ENCODE data around the gene SOS1. TPM values are rescaled to one million over a fixed set of nuclear protein-coding genes. Genes with fewer than 3 reads are reported as not detected.

SOS1 gene
- total and polyA plus RNA-seq, 4 donors = 3.9 to 97.6 (median 14.6) TPM

DNA sequence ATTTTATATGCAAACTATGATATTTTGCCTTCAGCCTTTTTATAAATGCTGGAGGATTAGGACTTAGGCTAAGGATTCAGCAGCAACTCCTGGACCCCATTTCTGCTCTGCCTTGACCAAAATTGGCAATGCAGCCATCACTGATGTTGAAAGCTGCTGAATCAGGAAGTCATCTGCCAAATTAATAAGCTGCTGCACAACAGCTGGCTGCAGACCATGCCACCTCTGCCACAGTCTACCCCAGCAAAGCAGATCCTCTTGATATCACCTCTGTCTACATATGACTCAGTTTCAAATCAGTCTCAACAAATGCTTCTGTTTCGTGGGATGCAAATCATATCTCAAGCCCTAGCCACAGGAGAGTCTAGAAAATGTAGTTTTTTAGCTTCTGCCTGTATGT is 7.1 kb upstream of the SOS1 start:
- DNase-seq = peak; percentile 28 to 70 (median 49)
- Histone ChIP-seq H3K9me3 (ENCODE audit: control insufficient read depth in 4 of 4, insufficient read depth in 3 of 4, low read length in 3 of 4) (peaks cover 0 to 2% (median 0%) of the 10 kb centered on the region in 4 donors), H3K4me1 (ENCODE audit: control insufficient read depth in 5 of 5, insufficient read depth in 5 of 5, low read length in 5 of 5) (peaks cover 0 to 24% (median 4%) of the 10 kb centered on the region in 5 donors), H3K36me3 (ENCODE audit: control insufficient read depth in 4 of 4, insufficient read depth in 4 of 4, low read length in 4 of 4) (no peaks in the 10 kb centered on the region), H3K27ac (ENCODE audit: low read depth in 1 of 2, low read length in 1 of 2) (no peak overlapping the region), H3K4me3 (no peak overlapping the region), H3K9ac (ENCODE audit: insufficient read depth in 1 of 2, low read length in 2 of 2) (no peak overlapping the region), H3K27me3 (ENCODE audit: control insufficient read depth in 3 of 3, insufficient read depth in 3 of 3, low read length in 2 of 3) (no peaks in the 10 kb centered on the region)
- ATAC-seq (ENCODE audit: insufficient read depth, low FRiP score) = no peak
- TF ChIP-seq, protein P1, sequence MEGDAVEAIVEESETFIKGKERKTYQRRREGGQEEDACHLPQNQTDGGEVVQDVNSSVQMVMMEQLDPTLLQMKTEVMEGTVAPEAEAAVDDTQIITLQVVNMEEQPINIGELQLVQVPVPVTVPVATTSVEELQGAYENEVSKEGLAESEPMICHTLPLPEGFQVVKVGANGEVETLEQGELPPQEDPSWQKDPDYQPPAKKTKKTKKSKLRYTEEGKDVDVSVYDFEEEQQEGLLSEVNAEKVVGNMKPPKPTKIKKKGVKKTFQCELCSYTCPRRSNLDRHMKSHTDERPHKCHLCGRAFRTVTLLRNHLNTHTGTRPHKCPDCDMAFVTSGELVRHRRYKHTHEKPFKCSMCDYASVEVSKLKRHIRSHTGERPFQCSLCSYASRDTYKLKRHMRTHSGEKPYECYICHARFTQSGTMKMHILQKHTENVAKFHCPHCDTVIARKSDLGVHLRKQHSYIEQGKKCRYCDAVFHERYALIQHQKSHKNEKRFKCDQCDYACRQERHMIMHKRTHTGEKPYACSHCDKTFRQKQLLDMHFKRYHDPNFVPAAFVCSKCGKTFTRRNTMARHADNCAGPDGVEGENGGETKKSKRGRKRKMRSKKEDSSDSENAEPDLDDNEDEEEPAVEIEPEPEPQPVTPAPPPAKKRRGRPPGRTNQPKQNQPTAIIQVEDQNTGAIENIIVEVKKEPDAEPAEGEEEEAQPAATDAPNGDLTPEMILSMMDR (IDR thresholded peaks at IDR 0.05; ENCODE audit: control extremely low read depth, extremely low read depth) = no peak
- WGBS, 2 donors = 51 to 69% methylated on average over 1 of the region's 1 CpG

DNA sequence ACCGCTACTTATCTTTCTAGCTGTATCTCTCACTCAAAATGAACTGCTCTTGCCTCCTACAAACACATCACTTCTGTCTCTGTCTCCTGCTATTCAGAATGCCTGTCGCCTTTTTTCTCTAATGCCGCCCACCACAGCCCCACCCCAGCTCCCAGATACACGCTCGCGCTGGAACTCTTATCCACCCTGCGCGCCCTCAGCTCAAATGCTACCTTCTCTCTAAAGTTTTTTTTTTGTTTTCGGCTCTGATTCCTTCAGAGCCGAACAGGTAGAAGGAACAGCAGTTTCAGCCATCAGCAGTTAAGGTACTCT is 3.9 kb upstream of the SOS1 start:
- TF ChIP-seq, protein P1 (IDR thresholded peaks at IDR 0.05; ENCODE audit: control extremely low read depth, extremely low read depth) = no peak
- Histone ChIP-seq H3K9ac (ENCODE audit: insufficient read depth in 1 of 2, low read length in 2 of 2) (peak overlapping the region; percentile 56 to 85), H3K27ac (ENCODE audit: low read depth in 1 of 2, low read length in 1 of 2) (peak overlapping the region; percentile 85 to 94), H3K4me3 (peak overlapping the region; percentile 63), H3K36me3 (ENCODE audit: control insufficient read depth in 4 of 4, insufficient read depth in 4 of 4, low read length in 4 of 4) (no peaks in the 10 kb centered on the region), H3K4me1 (ENCODE audit: control insufficient read depth in 5 of 5, insufficient read depth in 5 of 5, low read length in 5 of 5) (peaks cover 0 to 36% (median 9%) of the 10 kb centered on the region in 5 donors), H3K9me3 (ENCODE audit: control insufficient read depth in 4 of 4, insufficient read depth in 3 of 4, low read length in 3 of 4) (no peaks in the 10 kb centered on the region), H3K27me3 (ENCODE audit: control insufficient read depth in 3 of 3, insufficient read depth in 3 of 3, low read length in 2 of 3) (no peaks in the 10 kb centered on the region)
- ATAC-seq (ENCODE audit: insufficient read depth, low FRiP score) = no peak
- no peak for DNase-seq
- WGBS, 2 donors = 0 to 1% methylated on average over 10 of the region's 10 CpGs

DNA sequence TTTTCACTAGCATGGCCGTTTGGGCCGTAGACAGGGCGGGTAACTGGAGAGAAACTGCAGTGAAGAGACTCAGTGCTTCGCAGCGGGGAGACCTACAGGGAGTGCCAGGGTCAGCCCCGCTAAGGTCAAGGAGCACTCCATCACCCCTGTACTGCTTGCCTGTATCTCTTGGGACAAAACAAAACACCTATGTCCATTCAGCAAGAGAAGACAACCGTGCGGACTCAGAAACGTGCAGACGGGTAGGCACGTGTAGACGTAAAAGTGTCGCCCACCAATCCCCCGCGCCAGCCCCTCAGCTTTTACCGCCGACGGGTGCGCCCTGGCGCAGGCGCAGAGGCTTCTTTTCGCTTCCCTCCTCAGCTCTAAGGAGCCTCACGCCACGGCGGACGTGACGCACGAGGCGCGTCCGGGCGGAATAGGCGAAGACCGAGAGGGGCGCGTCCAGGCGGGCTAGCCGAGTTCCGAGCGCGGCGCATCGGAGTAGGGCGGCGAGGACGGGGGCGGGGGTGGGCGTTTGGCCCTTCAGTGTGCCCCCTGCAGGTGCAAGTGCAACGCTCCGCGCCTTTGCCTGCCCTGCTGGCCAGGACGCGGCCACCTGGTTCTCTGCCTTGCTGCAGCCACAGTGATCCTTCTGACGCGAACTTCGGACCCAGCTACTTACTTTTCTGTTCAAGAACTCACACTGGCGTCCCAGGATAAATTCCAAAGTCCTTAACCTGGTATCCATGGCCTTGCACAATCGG is 3.3 kb upstream of the SOS1 start:
- peak; percentile 98 to 99 (median 98) for DNase-seq
- Histone ChIP-seq H3K9ac (ENCODE audit: insufficient read depth in 1 of 2, low read length in 2 of 2) (peak overlapping the region; percentile 75 to 97), H3K9me3 (ENCODE audit: control insufficient read depth in 4 of 4, insufficient read depth in 3 of 4, low read length in 3 of 4) (no peaks in the 10 kb centered on the region), H3K27ac (ENCODE audit: low read depth in 1 of 2, low read length in 1 of 2) (peak overlapping the region; percentile 89 to 97), H3K27me3 (ENCODE audit: control insufficient read depth in 3 of 3, insufficient read depth in 3 of 3, low read length in 2 of 3) (no peaks in the 10 kb centered on the region), H3K36me3 (ENCODE audit: control insufficient read depth in 4 of 4, insufficient read depth in 4 of 4, low read length in 4 of 4) (no peaks in the 10 kb centered on the region), H3K4me3 (peak overlapping the region; percentile 63), H3K4me1 (ENCODE audit: control insufficient read depth in 5 of 5, insufficient read depth in 5 of 5, low read length in 5 of 5) (peaks cover 0 to 38% (median 9%) of the 10 kb centered on the region in 5 donors)
- TF ChIP-seq, protein P1 (IDR thresholded peaks at IDR 0.05; ENCODE audit: control extremely low read depth, extremely low read depth) = peak; percentile 18
- 0% methylated on average over 58 of the region's 58 CpGs for WGBS, 2 donors
- peak; percentile 90 for ATAC-seq (ENCODE audit: insufficient read depth, low FRiP score)
